Panc1 (cell line): ENCODE measurements around the gene CD58.
"Not testable (repeated sequence)": the region's sequence is repeated elsewhere in the genome, so short reads cannot be mapped to it uniquely, and the experiment has no call there.

ENCODE experiments used
- SIN3A ChIP-seq: IDR thresholded peaks from 2 replicates; pipeline ENCODE4 v1.6.1; 2012; ENCODE audit warnings: low read depth, mild to moderate bottlenecking, low read length, moderate library complexity, borderline replicate concordance; ENCODE audit not compliant: insufficient read depth
- TF ChIP-seq, protein P1 (sequence below): fragments of 450-650 bp; IDR thresholded peaks from 2 replicates; pipeline ENCODE4 v1.5.1; 2017; ENCODE audit warnings: mild to moderate bottlenecking

GRCh38 chr1:116613825-116614224 lies 43.0 kb upstream of the CD58 start:
- TF ChIP-seq, protein P1, sequence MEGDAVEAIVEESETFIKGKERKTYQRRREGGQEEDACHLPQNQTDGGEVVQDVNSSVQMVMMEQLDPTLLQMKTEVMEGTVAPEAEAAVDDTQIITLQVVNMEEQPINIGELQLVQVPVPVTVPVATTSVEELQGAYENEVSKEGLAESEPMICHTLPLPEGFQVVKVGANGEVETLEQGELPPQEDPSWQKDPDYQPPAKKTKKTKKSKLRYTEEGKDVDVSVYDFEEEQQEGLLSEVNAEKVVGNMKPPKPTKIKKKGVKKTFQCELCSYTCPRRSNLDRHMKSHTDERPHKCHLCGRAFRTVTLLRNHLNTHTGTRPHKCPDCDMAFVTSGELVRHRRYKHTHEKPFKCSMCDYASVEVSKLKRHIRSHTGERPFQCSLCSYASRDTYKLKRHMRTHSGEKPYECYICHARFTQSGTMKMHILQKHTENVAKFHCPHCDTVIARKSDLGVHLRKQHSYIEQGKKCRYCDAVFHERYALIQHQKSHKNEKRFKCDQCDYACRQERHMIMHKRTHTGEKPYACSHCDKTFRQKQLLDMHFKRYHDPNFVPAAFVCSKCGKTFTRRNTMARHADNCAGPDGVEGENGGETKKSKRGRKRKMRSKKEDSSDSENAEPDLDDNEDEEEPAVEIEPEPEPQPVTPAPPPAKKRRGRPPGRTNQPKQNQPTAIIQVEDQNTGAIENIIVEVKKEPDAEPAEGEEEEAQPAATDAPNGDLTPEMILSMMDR = not testable (repeated sequence)
- TF ChIP-seq SIN3A = not testable (repeated sequence)
